ENCODE results near the gene LY86. TPM values are rescaled to one million over a fixed set of nuclear protein-coding genes. Genes with fewer than 3 reads are reported as not detected.

LY86 gene
- total and polyA plus RNA-seq, 10 of the 15 experiments (the other 5 are each of a cell fraction or from before 2014, with no cell fraction given): 68.2 to 457 (median 128) TPM

GRCh38 chr6:6588064-6588923, at the start of gene LY86 (continued):
- 0 out of 4 replicates have a peak, but pooled peaks of 1 of the 2 experiments have one; percentile 19 for TF ChIP-seq SRF (IDR thresholded peaks at IDR 0.05; ENCODE audit: low read depth in 2 of 2, low read length in 2 of 2)
- no peak for TF ChIP-seq NKRF (conservative IDR thresholded peaks at IDR 0.05)
- no peak for TF ChIP-seq HDAC6 (IDR thresholded peaks at IDR 0.05; ENCODE audit: unreplicated experiment)
- TF ChIP-seq POLR2A (IDR thresholded peaks at IDR 0.05; ENCODE audit: low read depth, low read length): peak; percentile 77
- TF ChIP-seq NFXL1 (IDR thresholded peaks at IDR 0.05; ENCODE audit: borderline replicate concordance): no peak
- TF ChIP-seq BRCA1 (IDR thresholded peaks at IDR 0.05; ENCODE audit: low read depth, low read length): no peak
- TF ChIP-seq SMAD1 (IDR thresholded peaks at IDR 0.05; ENCODE audit: low read depth, partially characterized antibody): peak; percentile 85
- TF ChIP-seq REST (IDR thresholded peaks at IDR 0.05; ENCODE audit: low read depth, low read length): no peak
- TF ChIP-seq ESRRA (IDR thresholded peaks at IDR 0.05; ENCODE audit: low read length): no peak
- TF ChIP-seq SIN3A (IDR thresholded peaks at IDR 0.05; ENCODE audit: low read depth, low read length): no peak
- peak; percentile 72; the same call in 1 of the 2 replicates for TF ChIP-seq TCF3 (IDR thresholded peaks at IDR 0.05; ENCODE audit: borderline replicate concordance, insufficient read depth, low read depth, low read length)
- TF ChIP-seq E2F4 (IDR thresholded peaks at IDR 0.05; ENCODE audit: low read depth, low read length): no peak
- no peak for TF ChIP-seq NFIC (IDR thresholded peaks at IDR 0.05; ENCODE audit: low read depth, low read length)
- no peak for TF ChIP-seq RBBP5 (conservative IDR thresholded peaks at IDR 0.05)
- TF ChIP-seq CEBPZ (IDR thresholded peaks at IDR 0.05; ENCODE audit: low read depth, low read length): no peak
- TF ChIP-seq GATAD2B (conservative IDR thresholded peaks at IDR 0.05; ENCODE audit: low read depth): peak; percentile 100

All from GM12878 (cell line).